Caco-2 (cell line): ENCODE measurements around the gene IRF1. TPM values are rescaled to one million over a fixed set of nuclear protein-coding genes. Genes with fewer than 3 reads are reported as not detected.

Experiments
- BruUV-seq: library from RNA; stranded (reverse); fragments of 400-500 nt; replicated peaks from 2 replicates; lab custom pipeline; 2021; lab: Mats Ljungman, UMichigan
- CTCF ChIA-PET: fragments of 300-600 bp; sonication (Branson Sonifier 250); formaldehyde crosslinking; loops from one replicate; lab custom pipeline; 2022; ENCODE audit warnings: antibody characterized with exemption; lab: Charles Lee
- POLR2A ChIA-PET: fragments of 300-600 bp; sonication (Branson Sonifier 250); formaldehyde crosslinking; loops from one replicate; lab custom pipeline; 2022; ENCODE audit warnings: antibody characterized with exemption; lab: Charles Lee
- DNase-seq, 2 experiments: peaks; one replicate each; pipeline versions ENCODE4 v3.0.0 to v3.0.0-alpha.2; 2020 to 2022
- H3K27me3 ChIP-seq: replicated peaks from 2 replicates; pipeline ENCODE4 v1.6.0; 2011; ENCODE audit warnings: low read length; ENCODE audit not compliant: control insufficient read depth, insufficient read depth
- H3K36me3 ChIP-seq: 2 replicates; pipeline ENCODE4 v1.5.1; 2011; ENCODE audit warnings: low read length; ENCODE audit not compliant: control insufficient read depth, insufficient read depth
- H3K4me1 ChIP-seq: fragments of 250-450 bp; sonication (Bioruptor Pico); 2 replicates; pipeline ENCODE4 v1.5.1; 2020; ENCODE audit warnings: mild to moderate bottlenecking
- H3K4me3 ChIP-seq: 2 replicates; pipeline ENCODE4 v1.5.1; 2011; ENCODE audit warnings: low read depth, mild to moderate bottlenecking, control low read depth, low read length
- H3K9me3 ChIP-seq: fragments of 250-450 bp; sonication (Bioruptor Pico); 2 replicates; pipeline ENCODE4 v1.5.1; 2020; ENCODE audit warnings: mild to moderate bottlenecking, moderate library complexity
- H3K27ac Mint-ChIP-seq: one replicate; pipeline ENCODE4 v1.8.0; 2022; ENCODE audit warnings: mixed read lengths; ENCODE audit not compliant: unreplicated experiment
- H3K27me3 Mint-ChIP-seq: one replicate; pipeline ENCODE4 v1.8.0; 2022; ENCODE audit warnings: mixed read lengths; ENCODE audit not compliant: insufficient read depth, unreplicated experiment
- H3K36me3 Mint-ChIP-seq: one replicate; pipeline ENCODE4 v1.8.0; 2022; ENCODE audit warnings: mild to moderate bottlenecking, mixed read lengths; ENCODE audit not compliant: insufficient read depth, unreplicated experiment
- H3K4me1 Mint-ChIP-seq: one replicate; pipeline ENCODE4 v1.8.0; 2022; ENCODE audit warnings: low read depth, mixed read lengths; ENCODE audit not compliant: unreplicated experiment
- H3K4me3 Mint-ChIP-seq: one replicate; pipeline ENCODE4 v1.8.0; 2022; ENCODE audit warnings: mild to moderate bottlenecking, moderate library complexity, mixed read lengths; ENCODE audit not compliant: unreplicated experiment
- H3K9me3 Mint-ChIP-seq: one replicate; pipeline ENCODE4 v1.8.0; 2022; ENCODE audit warnings: mixed read lengths; ENCODE audit not compliant: unreplicated experiment
- CTCF ChIP-seq, 2 experiments: fragments of 200-600 bp in 1 of 2; IDR thresholded peaks; 1 replicate in 1 of 2; 2 replicates in 1 of 2; pipeline versions ENCODE4 v1.5.1 to v1.8.0; 2011 to 2022; ENCODE audit warnings: antibody characterized with exemption in 1 of 2, control low read depth in 1 of 2, inconsistent platforms in 1 of 2, low read depth in 1 of 2, low read length in 1 of 2, mild to moderate bottlenecking in 1 of 2, moderate library complexity in 1 of 2; ENCODE audit not compliant: insufficient read depth in 1 of 2, severe bottlenecking in 1 of 2, unreplicated experiment in 1 of 2
- intact Hi-C: fragments of 100-400 bp; cut with micrococcal nuclease; formaldehyde crosslinking; loops from one replicate; pipeline ENCODE4 v1.10.0; 2022; ENCODE audit not compliant: unreplicated experiment
- total RNA-seq: library from RNA; stranded (reverse); gene quantifications from 2 replicates; pipeline ENCODE4 v1.2.3, GENCODE V29; 2022

The IRF1 gene
- total RNA-seq, 1 experiment from 2014 or later: 16.8 TPM

GRCh38 chr5:132459983-132460838 is 30.4 kb downstream of the IRF1 start:
- TF ChIP-seq CTCF (IDR thresholded peaks at IDR 0.05; ENCODE audit: insufficient read depth in 1 of 2, low read depth in 1 of 2, low read length in 1 of 2, severe bottlenecking in 1 of 2, unreplicated experiment in 1 of 2): no peak
- no peaks in the 10 kb centered on the region for H3K9me3 ChIP-seq
- H3K4me1 Mint-ChIP-seq: peaks cover 8% of the 10 kb centered on the region
- no peaks in the 10 kb centered on the region for H3K9me3 Mint-ChIP-seq
- DNase-seq: no peak
- no peak overlapping the region for H3K4me3 ChIP-seq
- intact Hi-C loops: no loop called here
- H3K27me3 ChIP-seq: no peaks in the 10 kb centered on the region
- H3K27ac Mint-ChIP-seq: no peak overlapping the region
- H3K36me3 Mint-ChIP-seq: no peaks in the 10 kb centered on the region
- POLR2A ChIA-PET: interaction anchor here (1.5 kb wide), 1 partner anchor 31 kb away, joined by 5 read pairs; no protein-coding TSS in a partner anchor
- no peaks in the 10 kb centered on the region for H3K27me3 Mint-ChIP-seq
- H3K4me3 Mint-ChIP-seq: no peak overlapping the region
- peaks cover 24% of the 10 kb centered on the region for H3K4me1 ChIP-seq
- CTCF ChIA-PET: interaction anchor here (0.5 to 1.0 kb wide), 2 partner anchors 36 to 41 kb away, joined by 3 to 4 read pairs; no protein-coding TSS in a partner anchor
- BruUV-seq: no TSS peak
- no peaks in the 10 kb centered on the region for H3K36me3 ChIP-seq

- Mint-ChIP-seq H3K9me3 (no peaks in the 10 kb centered on the region), H3K4me3 (no peak overlapping the region), H3K27me3 (no peaks in the 10 kb centered on the region), H3K36me3 (no peaks in the 10 kb centered on the region), H3K4me1 (peaks cover 8% of the 10 kb centered on the region), H3K27ac (peak overlapping the region; percentile 82)
- no TSS peak for BruUV-seq
- Histone ChIP-seq H3K4me3 (no peak overlapping the region), H3K27me3 (no peaks in the 10 kb centered on the region), H3K4me1 (peaks cover 24% of the 10 kb centered on the region), H3K9me3 (no peaks in the 10 kb centered on the region), H3K36me3 (no peaks in the 10 kb centered on the region)
- intact Hi-C loops: no loop called here
- peak in 1 of 2 experiments; percentile 45 for DNase-seq
- no peak for TF ChIP-seq CTCF (IDR thresholded peaks at IDR 0.05; ENCODE audit: insufficient read depth in 1 of 2, low read depth in 1 of 2, low read length in 1 of 2, severe bottlenecking in 1 of 2, unreplicated experiment in 1 of 2)
- ChIA-PET CTCF (interaction anchor here (0.8 to 1.0 kb wide), 2 partner anchors 13 to 42 kb away, joined by 3 read pairs; no protein-coding TSS in a partner anchor), POLR2A (interaction anchor here (0.8 to 1.5 kb wide), 2 partner anchors 9 to 32 kb away, joined by 3 to 5 read pairs; no protein-coding TSS in a partner anchor)
Observed at GRCh38 chr5:132459031-132459982, 31.3 kb downstream of the IRF1 start.

- no peak overlapping the region for H3K4me3 Mint-ChIP-seq
- H3K27me3 ChIP-seq: no peaks in the 10 kb centered on the region
- no peak for DNase-seq
- no peaks in the 10 kb centered on the region for H3K36me3 Mint-ChIP-seq
- no peak overlapping the region for H3K4me3 ChIP-seq
- H3K27me3 Mint-ChIP-seq: no peaks in the 10 kb centered on the region
- peaks cover 6% of the 10 kb centered on the region for H3K4me1 Mint-ChIP-seq
- peaks cover 20% of the 10 kb centered on the region for H3K4me1 ChIP-seq
- no peaks in the 10 kb centered on the region for H3K36me3 ChIP-seq
- no peak overlapping the region for H3K27ac Mint-ChIP-seq
- H3K9me3 Mint-ChIP-seq: no peaks in the 10 kb centered on the region
- BruUV-seq: no TSS peak
- TF ChIP-seq CTCF (IDR thresholded peaks at IDR 0.05; ENCODE audit: insufficient read depth in 1 of 2, low read depth in 1 of 2, low read length in 1 of 2, severe bottlenecking in 1 of 2, unreplicated experiment in 1 of 2): no peak
- ChIA-PET CTCF (interaction anchor here (0.8 kb wide), 1 partner anchor 14 kb away, joined by 3 read pairs; no protein-coding TSS in a partner anchor), POLR2A (interaction anchor here (0.8 to 1.5 kb wide), 2 partner anchors 8 to 32 kb away, joined by 3 to 5 read pairs; no protein-coding TSS in a partner anchor)
- H3K9me3 ChIP-seq: no peaks in the 10 kb centered on the region
- intact Hi-C loops: no loop called here
Observed at GRCh38 chr5:132458651-132459030, 31.9 kb downstream of the IRF1 start.
